Kidney (tissue), 14 donors: ENCODE data around the gene CCNK. TPM values are rescaled to one million over a fixed set of nuclear protein-coding genes. Genes with fewer than 3 reads are reported as not detected.

Experiments used
- DNase-seq, 5 donors: peaks; one replicate each; pipeline ENCODE4 v3.0.0-alpha.2; 2013 to 2020
- FAIRE-seq: peaks from 2 replicates; lab custom pipeline; 2012; peaks lifted over from hg19 to GRCh38; lab: Jason Lieb, UNC
- H3K27ac ChIP-seq, 2 donors: one replicate each; pipeline ENCODE4 v1.7.0; 2013; ENCODE audit warnings: low read depth in 2 of 2, low read length in 2 of 2, inconsistent platforms in 1 of 2
- H3K27me3 ChIP-seq: one replicate; pipeline ENCODE4 v1.7.1; 2013; ENCODE audit warnings: low read length, inconsistent platforms; ENCODE audit not compliant: control insufficient read depth, insufficient read depth
- H3K36me3 ChIP-seq, 3 donors: one replicate each; pipeline versions ENCODE4 v1.7.0 to v1.7.1; 2013; ENCODE audit warnings: low read length in 3 of 3, control low read depth in 1 of 3, inconsistent platforms in 1 of 3; ENCODE audit not compliant: insufficient read depth in 3 of 3, control insufficient read depth in 2 of 3
- H3K4me1 ChIP-seq, 3 donors: one replicate each; pipeline versions ENCODE4 v1.7.0 to v1.7.1; 2013; ENCODE audit warnings: low read length in 3 of 3, inconsistent platforms in 1 of 3, low read depth in 1 of 3; ENCODE audit not compliant: control insufficient read depth in 2 of 3, insufficient read depth in 2 of 3
- H3K4me3 ChIP-seq, 3 donors: one replicate each; pipeline versions ENCODE4 v1.7.0 to v1.8.1; 2013; ENCODE audit warnings: low read length in 3 of 3, control low read depth in 1 of 3, inconsistent platforms in 1 of 3
- H3K9ac ChIP-seq, 3 donors: one replicate each; pipeline versions ENCODE4 v1.7.0 to v1.7.1; 2013; ENCODE audit warnings: low read length in 3 of 3, control low read depth in 1 of 3, inconsistent platforms in 1 of 3
- H3K9me3 ChIP-seq, 3 donors: one replicate each; pipeline versions ENCODE4 v1.7.0 to v1.7.1; 2013; ENCODE audit warnings: low read length in 3 of 3, control low read depth in 1 of 3, inconsistent platforms in 1 of 3; ENCODE audit not compliant: control insufficient read depth in 2 of 3, insufficient read depth in 1 of 3
- CTCF ChIP-seq: IDR thresholded peaks from 3 replicates; pipeline ENCODE4 v1.5.1; 2012; ENCODE audit warnings: mild to moderate bottlenecking, moderate library complexity, borderline replicate concordance; ENCODE audit not compliant: insufficient read depth; ENCODE audit errors: extremely low read depth
- intact Hi-C: fragments of 100-400 bp; cut with DNase I; formaldehyde crosslinking; loops from one replicate; pipeline ENCODE4 v1.11.1; 2022
- polyA plus RNA-seq: library from polyadenylated mRNA; stranded (reverse); fragments of 350-450 nt; fragmentation: Illumina TruSeq; extraction: RNeasy Lipid Tissue Mini Kit (QIAGEN cat#74804); gene quantifications from one replicate; pipeline ENCODE4 v1.2.3, GENCODE V29; 2014; ENCODE audit warnings: low read depth, low replicate concordance; ENCODE audit not compliant: insufficient read depth
- total RNA-seq: library from RNA; stranded (reverse); fragmentation: NEBNext Ultra II Directional; extraction: Animal tissue kit (Norgen Biotek cat#: 25700); gene quantifications from one replicate; pipeline ENCODE4 v1.2.1, GENCODE V29; 2021
- donor health status: control.
- donor health status: control.
- donor health status: control.
- donor health status: control.
- donor health status: control.
- donor health status: DM: yes; HTN: yes; CAD: no.
- donor health status: Normal renal cell carcinoma (clear cell type).

Gene CCNK
- total and polyA plus RNA-seq, 2 donors from 2014 or later = 12.8 to 40.6 TPM

GRCh38 chr14:99542566-99542965, 61.4 kb downstream of the CCNK start:
- TF ChIP-seq CTCF = no peak
- intact Hi-C loops = no loop called here
- FAIRE-seq = no peak
- Histone ChIP-seq H3K9ac (no peak overlapping the region), H3K4me1 (peaks cover 0 to 10% (median 8%) of the 10 kb centered on the region in 3 donors), H3K27ac (no peak overlapping the region), H3K4me3 (no peak overlapping the region), H3K9me3 (no peaks in the 10 kb centered on the region), H3K36me3 (no peaks in the 10 kb centered on the region), H3K27me3 (no peaks in the 10 kb centered on the region)
- DNase-seq = no peak

- intact Hi-C loops = no loop called here
- peaks cover 0 to 9% (median 6%) of the 10 kb centered on the region in 3 donors for H3K4me1 ChIP-seq
- H3K4me3 ChIP-seq = no peak overlapping the region
- no peak overlapping the region for H3K9ac ChIP-seq
- no peak overlapping the region for H3K27ac ChIP-seq
- no peak for DNase-seq
- H3K9me3 ChIP-seq = no peaks in the 10 kb centered on the region
- FAIRE-seq = no peak
- H3K36me3 ChIP-seq = no peaks in the 10 kb centered on the region
- TF ChIP-seq CTCF = no peak
- no peaks in the 10 kb centered on the region for H3K27me3 ChIP-seq
These were observed 62.2 kb downstream of the CCNK start for GRCh38 chr14:99543370-99543769.

GRCh38 chr14:99543985-99544384, 62.8 kb downstream of the CCNK start:
- Histone ChIP-seq H3K9ac (no peak overlapping the region), H3K36me3 (no peaks in the 10 kb centered on the region), H3K4me3 (no peak overlapping the region), H3K9me3 (no peaks in the 10 kb centered on the region), H3K4me1 (peaks cover 0 to 7% (median 0%) of the 10 kb centered on the region in 3 donors), H3K27ac (no peak overlapping the region), H3K27me3 (no peaks in the 10 kb centered on the region)
- intact Hi-C loops = no loop called here
- FAIRE-seq = no peak
- no peak for DNase-seq
- TF ChIP-seq CTCF = no peak

- FAIRE-seq = no peak
- Histone ChIP-seq H3K4me1 (peaks cover 0 to 7% (median 0%) of the 10 kb centered on the region in 3 donors), H3K27me3 (no peaks in the 10 kb centered on the region), H3K4me3 (no peak overlapping the region), H3K9ac (no peak overlapping the region), H3K9me3 (no peaks in the 10 kb centered on the region), H3K36me3 (no peaks in the 10 kb centered on the region), H3K27ac (no peak overlapping the region)
- TF ChIP-seq CTCF = no peak
- DNase-seq = peak in 3 of 5 donors; percentile 67 to 76 (median 71)
- intact Hi-C loops = no loop called here
These were observed 63.8 kb downstream of the CCNK start for GRCh38 chr14:99544991-99545390.
